ENCODE measurements around the gene P3H1. TPM values are rescaled to one million over a fixed set of nuclear protein-coding genes. Genes with fewer than 3 reads are reported as not detected.

P3H1 gene
- total RNA-seq, 1 experiment from 2014 or later: 32.9 TPM

GRCh38 chr1:42721926-42722325, 44.9 kb downstream of the P3H1 start:
- H3K4me2 ChIP-seq (ENCODE audit: low read length): no peak overlapping the region
- no peaks in the 10 kb centered on the region for H3K9me3 ChIP-seq (ENCODE audit: control insufficient read depth in 1 of 2, insufficient read depth in 1 of 2, low read depth in 1 of 2, low read length in 2 of 2)
- no peak overlapping the region for H2AFZ ChIP-seq (ENCODE audit: low read depth, low read length, poor library complexity, severe bottlenecking)
- no peak for DNase-seq (ENCODE audit: low read depth, low spot score)
- RAD21 ChIA-PET (ENCODE audit: low non-redundant PET in 1 of 2, low total read pairs in 2 of 2, uncharacterized antibody in 2 of 2, unreplicated experiment in 2 of 2): no interaction called here
- POLR2A ChIA-PET: no interaction called here
- no peaks in the 10 kb centered on the region for H4K20me1 ChIP-seq (ENCODE audit: insufficient read depth)
- BruUV-seq (replicated peaks): no TSS peak
- H3K4me3 ChIP-seq (replicated peaks in 1 of 2; ENCODE audit: low read depth in 1 of 2, low read length in 2 of 2): no peak overlapping the region
- no peak for ATAC-seq
- no peak overlapping the region for H3K9ac ChIP-seq (ENCODE audit: low read length)
- H3K27me3 ChIP-seq (ENCODE audit: insufficient read depth, low read length): no peaks in the 10 kb centered on the region
- H3K36me3 ChIP-seq (ENCODE audit: control insufficient read depth in 1 of 2, insufficient read depth in 2 of 2, low read length in 2 of 2): no peaks in the 10 kb centered on the region
- intact Hi-C loops (cut with micrococcal nuclease): no loop called here
- no peaks in the 10 kb centered on the region for H3K79me2 ChIP-seq (ENCODE audit: insufficient read depth, low read length)
- TF ChIP-seq, protein P1, sequence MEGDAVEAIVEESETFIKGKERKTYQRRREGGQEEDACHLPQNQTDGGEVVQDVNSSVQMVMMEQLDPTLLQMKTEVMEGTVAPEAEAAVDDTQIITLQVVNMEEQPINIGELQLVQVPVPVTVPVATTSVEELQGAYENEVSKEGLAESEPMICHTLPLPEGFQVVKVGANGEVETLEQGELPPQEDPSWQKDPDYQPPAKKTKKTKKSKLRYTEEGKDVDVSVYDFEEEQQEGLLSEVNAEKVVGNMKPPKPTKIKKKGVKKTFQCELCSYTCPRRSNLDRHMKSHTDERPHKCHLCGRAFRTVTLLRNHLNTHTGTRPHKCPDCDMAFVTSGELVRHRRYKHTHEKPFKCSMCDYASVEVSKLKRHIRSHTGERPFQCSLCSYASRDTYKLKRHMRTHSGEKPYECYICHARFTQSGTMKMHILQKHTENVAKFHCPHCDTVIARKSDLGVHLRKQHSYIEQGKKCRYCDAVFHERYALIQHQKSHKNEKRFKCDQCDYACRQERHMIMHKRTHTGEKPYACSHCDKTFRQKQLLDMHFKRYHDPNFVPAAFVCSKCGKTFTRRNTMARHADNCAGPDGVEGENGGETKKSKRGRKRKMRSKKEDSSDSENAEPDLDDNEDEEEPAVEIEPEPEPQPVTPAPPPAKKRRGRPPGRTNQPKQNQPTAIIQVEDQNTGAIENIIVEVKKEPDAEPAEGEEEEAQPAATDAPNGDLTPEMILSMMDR (IDR thresholded peaks at IDR 0.05 in 2 of 3, conservative IDR thresholded peaks at IDR 0.05 in 1 of 3; ENCODE audit: borderline replicate concordance in 1 of 3, insufficient read depth in 1 of 3, low read depth in 2 of 3, low read length in 2 of 3): no peak
- no peak for TF ChIP-seq ZNF274 (IDR thresholded peaks at IDR 0.05; ENCODE audit: low read depth, low read length)
- no peak for TF ChIP-seq CEBPB (IDR thresholded peaks at IDR 0.05; ENCODE audit: low read depth)
- no peak for TF ChIP-seq ELF1 (IDR thresholded peaks at IDR 0.05; ENCODE audit: borderline replicate concordance, low read depth)
- TF ChIP-seq TCF7L2 (IDR thresholded peaks at IDR 0.05; ENCODE audit: borderline replicate concordance, extremely low read depth, insufficient read depth, insufficient read length): no peak
- no peak for TF ChIP-seq JUND (IDR thresholded peaks at IDR 0.05)
- no peak for TF ChIP-seq CBX3 (IDR thresholded peaks at IDR 0.05; ENCODE audit: low read depth)
- TF ChIP-seq SIN3A (IDR thresholded peaks at IDR 0.05; ENCODE audit: low read depth): no peak
- TF ChIP-seq MAX (IDR thresholded peaks at IDR 0.05): no peak
- TF ChIP-seq EGR1 (IDR thresholded peaks at IDR 0.05; ENCODE audit: low read depth): no peak
- no peak for TF ChIP-seq ZFX (IDR thresholded peaks at IDR 0.05)
- TF ChIP-seq ZBTB33 (IDR thresholded peaks at IDR 0.05; ENCODE audit: extremely low read depth, insufficient replicate concordance, low read length): no peak
- no peak for TF ChIP-seq EZH2phosphoT487 (IDR thresholded peaks at IDR 0.05; ENCODE audit: borderline replicate concordance)
- H3K27ac ChIP-seq (ENCODE audit: low read depth, low read length): no peak overlapping the region
- H3K4me1 ChIP-seq (ENCODE audit: control insufficient read depth in 1 of 2, insufficient read depth in 2 of 2, low read length in 2 of 2): peaks cover 0 to 4% of the 10 kb centered on the region in 2 experiments; a peak in 1 of 4 replicates
- CTCF ChIA-PET: no interaction called here
- H3K9me2 ChIP-seq (ENCODE audit: insufficient read depth): no peaks in the 10 kb centered on the region

Data from HCT116 (cell line).